PC-9 (cell line): ENCODE data around the gene AP1G2.

ENCODE experiments used
- CTCF ChIP-seq: fragments of 200-600 bp; sonication (generic); conservative IDR thresholded peaks from 2 replicates; pipeline ENCODE4 v1.6.1; 2017; ENCODE audit warnings: mixed run types, antibody characterized with exemption, mild to moderate bottlenecking, moderate library complexity
- EZH2 ChIP-seq: fragments of 200-600 bp; sonication (generic); IDR thresholded peaks from 2 replicates; pipeline ENCODE4 v1.8.0; 2017; ENCODE audit warnings: antibody characterized with exemption, low read depth

- TF ChIP-seq CTCF, result no peak
- no peak for TF ChIP-seq EZH2
Observed at GRCh38 chr14:23603103-23603502, 35.5 kb upstream of the AP1G2 start.
